GM19193 (cell line): ENCODE results near the gene GPR61.
A peak's percentile ranks its signal among the peaks of the same experiment; 100 is the strongest.

Experiments used
- POLR2A ChIP-seq: IDR thresholded peaks from 4 replicates; pipeline ENCODE4 v1.6.1; 2011; ENCODE audit not compliant: insufficient read depth, insufficient read length; ENCODE audit errors: extremely low read depth

GPR61 gene

DNA sequence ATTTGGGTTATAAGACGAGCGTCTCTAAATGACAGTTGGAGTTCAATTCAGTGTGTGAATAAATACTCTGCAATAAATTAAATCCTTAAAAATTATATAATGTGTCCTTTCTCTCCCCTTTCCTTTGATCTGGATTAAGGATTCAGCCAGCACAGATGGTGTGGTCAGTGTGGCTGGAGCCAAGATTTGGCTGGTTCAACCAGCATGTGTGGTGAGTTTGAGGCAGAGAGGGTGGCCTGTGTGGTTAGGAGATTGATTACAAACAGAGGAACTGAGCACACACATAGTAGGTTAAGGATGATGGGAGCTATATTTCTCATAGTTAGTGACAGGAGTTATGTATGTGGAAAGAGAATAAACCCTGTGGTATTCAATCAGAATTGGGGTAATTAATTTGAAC, 16.0 kb upstream of the GPR61 start:
- no peak for TF ChIP-seq POLR2A

DNA sequence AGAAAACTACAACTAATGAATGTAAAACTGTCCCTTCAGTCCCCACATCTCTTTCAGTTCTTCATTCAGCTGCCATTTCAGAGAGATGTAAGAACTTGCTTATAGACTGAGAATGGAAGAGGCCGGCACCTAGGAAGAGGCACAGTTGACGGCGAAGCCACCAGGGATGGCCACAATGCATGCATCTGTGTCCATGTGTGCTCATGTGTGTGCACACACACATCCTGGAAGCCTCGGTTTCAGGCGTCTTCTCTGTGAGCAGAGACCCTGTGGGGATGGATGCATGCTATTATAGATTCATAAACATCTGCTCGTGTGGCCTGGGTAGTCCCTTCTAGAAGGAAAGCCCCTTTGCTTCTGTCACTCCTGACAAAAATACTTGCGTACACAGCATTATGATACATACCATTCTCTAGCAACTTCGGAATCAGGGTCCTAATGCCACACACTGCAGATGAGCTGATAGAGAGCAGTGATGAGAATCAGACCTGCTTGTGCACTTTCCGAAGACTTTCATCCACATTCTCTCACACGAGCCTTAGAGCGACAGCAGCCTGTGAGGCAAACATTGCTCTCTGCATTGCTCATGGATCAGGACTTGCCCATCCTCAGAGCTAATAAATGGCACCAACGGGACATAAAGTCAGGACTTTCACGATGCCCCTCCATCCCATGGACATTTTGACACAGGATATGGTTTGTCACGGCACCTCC, 12.4 kb upstream of the GPR61 start:
- peak; percentile 31 for TF ChIP-seq POLR2A

DNA sequence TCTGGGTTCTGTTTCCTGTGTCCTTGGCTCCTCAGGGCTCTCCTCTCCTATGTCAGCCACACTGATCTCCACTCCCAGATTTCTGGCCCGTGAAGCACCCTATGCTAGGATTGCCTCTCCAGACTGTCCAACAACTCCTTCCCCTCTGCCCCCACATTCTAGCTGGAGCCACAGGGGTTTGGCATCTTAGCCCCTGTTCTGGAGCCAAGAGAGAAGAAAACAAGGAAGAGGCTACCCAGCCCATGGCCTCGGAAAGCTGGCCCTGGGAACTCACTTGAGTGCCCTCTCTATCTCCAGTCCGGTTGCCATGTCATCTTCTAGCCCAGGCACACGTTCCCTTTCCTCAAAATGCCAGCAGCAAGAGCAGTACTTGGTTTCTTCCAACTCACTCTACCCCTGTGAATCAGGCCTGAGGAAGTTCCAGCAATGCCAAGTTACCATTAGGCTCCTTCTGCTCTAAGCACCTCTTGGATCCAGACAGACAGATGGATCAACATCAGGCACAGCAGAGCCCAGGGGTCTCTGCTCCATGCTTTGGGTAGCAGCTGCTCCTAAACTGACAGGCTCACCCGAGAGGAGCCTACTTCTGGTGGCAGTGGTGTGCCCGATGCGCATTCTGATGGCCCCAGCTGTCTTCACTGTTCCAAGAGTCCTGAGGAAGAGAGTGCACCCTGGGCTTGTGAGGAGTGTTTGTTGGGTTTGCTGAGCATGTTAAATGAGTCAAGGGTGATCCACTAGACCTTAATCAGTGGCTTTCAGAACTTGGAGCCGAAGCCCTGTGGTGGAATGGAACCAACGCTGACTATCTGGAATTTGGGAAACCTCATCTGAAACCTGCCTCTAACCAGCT, 11.6 kb upstream of the GPR61 start:
- no peak for TF ChIP-seq POLR2A

GRCh38 chr1:109528712-109529111, 11.0 kb upstream of the GPR61 start:
- no peak for TF ChIP-seq POLR2A

DNA sequence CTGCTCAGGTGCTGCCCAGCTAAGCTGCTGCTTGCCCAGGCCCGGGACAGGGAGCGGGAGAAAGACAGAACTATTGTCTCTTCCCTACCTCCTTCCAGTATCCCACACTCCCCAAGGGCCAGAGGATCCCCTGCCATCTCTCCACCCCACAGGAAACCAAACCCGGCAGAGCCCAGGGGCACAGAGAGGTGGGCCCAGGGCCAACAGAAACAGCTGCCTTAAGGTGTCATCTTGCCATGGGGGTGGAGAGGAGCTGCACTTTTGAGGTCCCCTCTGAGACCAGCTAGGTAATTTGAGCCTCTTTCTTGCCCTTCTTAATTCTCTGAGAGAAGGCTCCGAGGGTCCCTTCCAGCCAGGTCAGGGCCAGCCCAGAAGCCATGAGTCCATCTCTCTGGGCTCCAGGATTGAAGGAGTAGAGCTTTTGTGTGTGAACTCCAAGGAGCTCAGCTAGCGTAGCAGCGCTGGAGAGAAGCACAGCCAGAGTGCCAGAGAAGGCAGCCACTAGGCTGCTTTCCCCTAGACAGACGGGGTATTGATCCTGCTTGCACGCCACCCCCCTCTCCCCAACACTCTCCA, 9.7 kb upstream of the GPR61 start:
- TF ChIP-seq POLR2A: no peak

- TF ChIP-seq POLR2A: no peak
Observed at GRCh38 chr1:109530457-109531087, 9.1 kb upstream of the GPR61 start.

DNA sequence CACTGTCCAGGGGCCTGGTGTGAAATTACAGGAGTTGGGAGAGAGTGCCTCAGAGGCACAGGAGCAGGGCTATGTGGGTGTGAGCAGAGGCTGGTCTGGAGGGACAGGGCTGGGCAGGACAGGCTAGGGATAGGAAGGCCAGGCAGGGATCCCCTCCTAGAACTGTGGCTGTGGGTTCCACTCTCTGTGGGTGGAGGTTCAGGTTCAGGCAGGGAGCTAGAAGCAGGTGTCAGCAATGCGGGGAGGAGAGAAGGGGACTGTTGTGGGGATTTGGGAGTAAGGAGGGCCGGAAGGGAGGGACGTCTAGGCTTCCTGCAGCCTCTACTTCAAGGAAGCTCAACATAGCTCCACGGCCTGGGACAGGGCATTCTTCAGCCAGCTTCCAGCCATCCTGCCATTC, 8.3 kb upstream of the GPR61 start:
- no peak for TF ChIP-seq POLR2A

DNA sequence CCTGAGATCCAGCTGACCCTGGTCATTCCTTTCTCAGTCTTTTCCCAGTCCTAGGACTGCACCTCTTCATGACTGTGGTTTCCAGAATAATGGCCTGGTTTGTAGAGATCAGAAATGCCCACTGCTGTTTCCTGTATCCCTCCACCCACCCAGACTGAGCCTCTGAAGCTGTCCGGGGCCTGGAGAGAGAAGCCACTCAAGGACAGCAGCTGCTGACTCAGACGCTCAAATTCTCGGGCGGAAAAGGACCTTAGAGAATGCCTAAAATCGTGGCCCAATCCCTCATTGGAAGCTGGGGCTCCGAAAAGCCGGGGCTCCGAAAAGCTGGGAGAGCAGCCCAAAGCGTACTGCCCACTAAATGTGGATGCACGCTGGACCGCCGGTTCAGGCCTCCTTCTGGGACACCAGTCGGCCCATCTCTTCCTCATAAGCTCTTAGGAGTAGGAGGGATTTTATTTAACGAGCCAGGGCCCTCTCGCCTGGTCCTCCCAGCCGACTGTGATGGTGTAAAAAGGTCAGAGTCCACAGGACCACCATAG, 7.8 kb upstream of the GPR61 start:
- no peak for TF ChIP-seq POLR2A

- TF ChIP-seq POLR2A: no peak
Observed at GRCh38 chr1:109532365-109533136, 7.1 kb upstream of the GPR61 start.

GRCh38 chr1:109534307-109534858, 5.3 kb upstream of the GPR61 start:
- no peak for TF ChIP-seq POLR2A

- no peak for TF ChIP-seq POLR2A
Observed at GRCh38 chr1:109535481-109535880, 4.2 kb upstream of the GPR61 start.

- TF ChIP-seq POLR2A: no peak
Observed at GRCh38 chr1:109535971-109536491, 3.6 kb upstream of the GPR61 start.

GRCh38 chr1:109537450-109538178, 2.1 kb upstream of the GPR61 start:
- TF ChIP-seq POLR2A: no peak

GRCh38 chr1:109538827-109539555, 681 bp upstream of the GPR61 start:
- no peak for TF ChIP-seq POLR2A
